B cell (primary cell): ENCODE data around the gene FOXN3.

Source experiments
- EZH2 ChIP-seq: IDR thresholded peaks from 2 replicates; pipeline ENCODE4 v1.6.1; 2012; ENCODE audit warnings: borderline replicate concordance, low read depth, mild to moderate bottlenecking, moderate library complexity, low read length; ENCODE audit not compliant: insufficient read depth, poor library complexity, severe bottlenecking
- TF ChIP-seq, protein P1 (sequence below): fragments of 200-600 bp; IDR thresholded peaks from one replicate; pipeline ENCODE4 v1.8.0; 2022; ENCODE audit warnings: antibody characterized with exemption, mild to moderate bottlenecking

DNA sequence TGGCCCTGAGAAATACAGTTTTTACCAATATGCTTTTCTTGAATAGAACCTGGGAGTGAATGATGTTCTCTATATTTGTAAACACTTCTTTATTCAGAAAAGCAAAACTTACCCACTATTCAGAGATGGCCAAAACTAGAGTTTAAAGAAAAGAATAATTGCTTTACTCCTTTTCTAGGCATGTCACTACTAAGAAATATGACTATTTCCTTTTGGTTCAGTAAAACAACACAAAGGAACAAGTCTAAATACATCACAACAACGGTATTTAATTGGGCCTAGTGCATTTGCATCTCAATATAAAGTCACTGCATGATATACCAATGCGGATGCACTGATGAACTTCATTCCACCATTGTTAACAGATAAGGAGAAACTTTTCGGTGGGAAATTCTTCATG lies 207.5 kb downstream of the FOXN3 start:
- TF ChIP-seq, protein P1, sequence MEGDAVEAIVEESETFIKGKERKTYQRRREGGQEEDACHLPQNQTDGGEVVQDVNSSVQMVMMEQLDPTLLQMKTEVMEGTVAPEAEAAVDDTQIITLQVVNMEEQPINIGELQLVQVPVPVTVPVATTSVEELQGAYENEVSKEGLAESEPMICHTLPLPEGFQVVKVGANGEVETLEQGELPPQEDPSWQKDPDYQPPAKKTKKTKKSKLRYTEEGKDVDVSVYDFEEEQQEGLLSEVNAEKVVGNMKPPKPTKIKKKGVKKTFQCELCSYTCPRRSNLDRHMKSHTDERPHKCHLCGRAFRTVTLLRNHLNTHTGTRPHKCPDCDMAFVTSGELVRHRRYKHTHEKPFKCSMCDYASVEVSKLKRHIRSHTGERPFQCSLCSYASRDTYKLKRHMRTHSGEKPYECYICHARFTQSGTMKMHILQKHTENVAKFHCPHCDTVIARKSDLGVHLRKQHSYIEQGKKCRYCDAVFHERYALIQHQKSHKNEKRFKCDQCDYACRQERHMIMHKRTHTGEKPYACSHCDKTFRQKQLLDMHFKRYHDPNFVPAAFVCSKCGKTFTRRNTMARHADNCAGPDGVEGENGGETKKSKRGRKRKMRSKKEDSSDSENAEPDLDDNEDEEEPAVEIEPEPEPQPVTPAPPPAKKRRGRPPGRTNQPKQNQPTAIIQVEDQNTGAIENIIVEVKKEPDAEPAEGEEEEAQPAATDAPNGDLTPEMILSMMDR: no peak
- TF ChIP-seq EZH2: no peak
